Caco-2 (cell line): ENCODE measurements around the gene HYAL4. TPM values are rescaled to one million over a fixed set of nuclear protein-coding genes. Genes with fewer than 3 reads are reported as not detected.
A peak's percentile ranks its signal among the peaks of the same experiment; 100 is the strongest.

Experiments used
- BruUV-seq: library from RNA; stranded (reverse); fragments of 400-500 nt; replicated peaks from 2 replicates; lab custom pipeline; 2021; lab: Mats Ljungman, UMichigan
- CTCF ChIA-PET: fragments of 300-600 bp; sonication (Branson Sonifier 250); formaldehyde crosslinking; loops from one replicate; lab custom pipeline; 2022; ENCODE audit warnings: antibody characterized with exemption; lab: Charles Lee
- POLR2A ChIA-PET: fragments of 300-600 bp; sonication (Branson Sonifier 250); formaldehyde crosslinking; loops from one replicate; lab custom pipeline; 2022; ENCODE audit warnings: antibody characterized with exemption; lab: Charles Lee
- DNase-seq, 2 experiments: peaks; one replicate each; pipeline versions ENCODE4 v3.0.0 to v3.0.0-alpha.2; 2020 to 2022
- H3K27me3 ChIP-seq: replicated peaks from 2 replicates; pipeline ENCODE4 v1.6.0; 2011; ENCODE audit warnings: low read length; ENCODE audit not compliant: control insufficient read depth, insufficient read depth
- H3K36me3 ChIP-seq: 2 replicates; pipeline ENCODE4 v1.5.1; 2011; ENCODE audit warnings: low read length; ENCODE audit not compliant: control insufficient read depth, insufficient read depth
- H3K4me1 ChIP-seq: fragments of 250-450 bp; sonication (Bioruptor Pico); 2 replicates; pipeline ENCODE4 v1.5.1; 2020; ENCODE audit warnings: mild to moderate bottlenecking
- H3K4me3 ChIP-seq: 2 replicates; pipeline ENCODE4 v1.5.1; 2011; ENCODE audit warnings: low read depth, mild to moderate bottlenecking, control low read depth, low read length
- H3K9me3 ChIP-seq: fragments of 250-450 bp; sonication (Bioruptor Pico); 2 replicates; pipeline ENCODE4 v1.5.1; 2020; ENCODE audit warnings: mild to moderate bottlenecking, moderate library complexity
- H3K27ac Mint-ChIP-seq: one replicate; pipeline ENCODE4 v1.8.0; 2022; ENCODE audit warnings: mixed read lengths; ENCODE audit not compliant: unreplicated experiment
- H3K27me3 Mint-ChIP-seq: one replicate; pipeline ENCODE4 v1.8.0; 2022; ENCODE audit warnings: mixed read lengths; ENCODE audit not compliant: insufficient read depth, unreplicated experiment
- H3K36me3 Mint-ChIP-seq: one replicate; pipeline ENCODE4 v1.8.0; 2022; ENCODE audit warnings: mild to moderate bottlenecking, mixed read lengths; ENCODE audit not compliant: insufficient read depth, unreplicated experiment
- H3K4me1 Mint-ChIP-seq: one replicate; pipeline ENCODE4 v1.8.0; 2022; ENCODE audit warnings: low read depth, mixed read lengths; ENCODE audit not compliant: unreplicated experiment
- H3K4me3 Mint-ChIP-seq: one replicate; pipeline ENCODE4 v1.8.0; 2022; ENCODE audit warnings: mild to moderate bottlenecking, moderate library complexity, mixed read lengths; ENCODE audit not compliant: unreplicated experiment
- H3K9me3 Mint-ChIP-seq: one replicate; pipeline ENCODE4 v1.8.0; 2022; ENCODE audit warnings: mixed read lengths; ENCODE audit not compliant: unreplicated experiment
- intact Hi-C: fragments of 100-400 bp; cut with micrococcal nuclease; formaldehyde crosslinking; loops from one replicate; pipeline ENCODE4 v1.10.0; 2022; ENCODE audit not compliant: unreplicated experiment
- total RNA-seq: library from RNA; stranded (reverse); gene quantifications from 2 replicates; pipeline ENCODE4 v1.2.3, GENCODE V29; 2022
- TF ChIP-seq, protein P1 (sequence below), 2 experiments: fragments of 200-600 bp in 1 of 2; IDR thresholded peaks; 1 replicate in 1 of 2; 2 replicates in 1 of 2; pipeline versions ENCODE4 v1.5.1 to v1.8.0; 2011 to 2022; ENCODE audit warnings: antibody characterized with exemption in 1 of 2, control low read depth in 1 of 2, inconsistent platforms in 1 of 2, low read depth in 1 of 2, low read length in 1 of 2, mild to moderate bottlenecking in 1 of 2, moderate library complexity in 1 of 2; ENCODE audit not compliant: insufficient read depth in 1 of 2, severe bottlenecking in 1 of 2, unreplicated experiment in 1 of 2

HYAL4 gene
- total RNA-seq, 1 experiment from 2014 or later = 0.68 TPM

DNA sequence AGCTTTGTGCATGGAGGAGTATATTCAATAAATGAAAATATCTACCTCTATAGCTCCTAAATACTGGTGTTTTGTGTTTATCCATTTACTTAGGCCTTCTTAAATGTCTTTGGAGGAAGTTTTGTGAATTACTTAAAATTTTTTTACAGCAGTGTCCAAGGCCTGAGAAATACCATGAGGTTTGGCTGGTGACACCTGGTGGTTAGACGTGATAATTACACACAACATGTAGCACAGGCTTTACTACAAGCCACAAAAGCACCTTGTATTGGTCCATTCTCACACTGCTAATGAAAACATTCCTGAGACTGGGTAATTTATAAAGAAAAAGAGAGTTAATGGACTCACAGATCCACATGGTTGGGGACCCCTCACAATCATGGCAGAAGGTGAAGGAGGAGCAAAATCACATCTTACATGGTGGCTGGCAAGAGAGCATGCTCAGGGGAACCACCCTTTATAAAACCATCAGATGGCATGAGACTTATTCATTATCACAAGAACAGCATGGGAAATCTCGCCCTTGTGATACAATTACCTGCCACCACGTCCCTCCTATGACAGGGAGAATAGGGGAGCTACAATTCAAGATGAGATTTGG, 20.6 kb downstream of the HYAL4 start:
- intact Hi-C loops = loop anchor here (1.0 kb wide), 5 partner anchors 67 to 284 kb away; no protein-coding TSS in a partner anchor
- no peaks in the 10 kb centered on the region for H3K9me3 Mint-ChIP-seq
- DNase-seq = peak; percentile 57 to 72
- Histone ChIP-seq H3K4me3 (no peak overlapping the region), H3K9me3 (no peaks in the 10 kb centered on the region), H3K36me3 (no peaks in the 10 kb centered on the region), H3K4me1 (0 out of 2 replicates have a peak, but pooled peaks cover 3% of the 10 kb centered on the region), H3K27me3 (no peaks in the 10 kb centered on the region)
- H3K36me3 Mint-ChIP-seq = no peaks in the 10 kb centered on the region
- TF ChIP-seq, protein P1, sequence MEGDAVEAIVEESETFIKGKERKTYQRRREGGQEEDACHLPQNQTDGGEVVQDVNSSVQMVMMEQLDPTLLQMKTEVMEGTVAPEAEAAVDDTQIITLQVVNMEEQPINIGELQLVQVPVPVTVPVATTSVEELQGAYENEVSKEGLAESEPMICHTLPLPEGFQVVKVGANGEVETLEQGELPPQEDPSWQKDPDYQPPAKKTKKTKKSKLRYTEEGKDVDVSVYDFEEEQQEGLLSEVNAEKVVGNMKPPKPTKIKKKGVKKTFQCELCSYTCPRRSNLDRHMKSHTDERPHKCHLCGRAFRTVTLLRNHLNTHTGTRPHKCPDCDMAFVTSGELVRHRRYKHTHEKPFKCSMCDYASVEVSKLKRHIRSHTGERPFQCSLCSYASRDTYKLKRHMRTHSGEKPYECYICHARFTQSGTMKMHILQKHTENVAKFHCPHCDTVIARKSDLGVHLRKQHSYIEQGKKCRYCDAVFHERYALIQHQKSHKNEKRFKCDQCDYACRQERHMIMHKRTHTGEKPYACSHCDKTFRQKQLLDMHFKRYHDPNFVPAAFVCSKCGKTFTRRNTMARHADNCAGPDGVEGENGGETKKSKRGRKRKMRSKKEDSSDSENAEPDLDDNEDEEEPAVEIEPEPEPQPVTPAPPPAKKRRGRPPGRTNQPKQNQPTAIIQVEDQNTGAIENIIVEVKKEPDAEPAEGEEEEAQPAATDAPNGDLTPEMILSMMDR (IDR thresholded peaks at IDR 0.05; ENCODE audit: insufficient read depth in 1 of 2, low read depth in 1 of 2, low read length in 1 of 2, severe bottlenecking in 1 of 2, unreplicated experiment in 1 of 2) = peak; percentile 53 to 74
- BruUV-seq = no TSS peak
- H3K4me3 Mint-ChIP-seq = no peak overlapping the region
- CTCF ChIA-PET = interaction anchor here (1.4 to 2.1 kb wide), 3 partner anchors 68 to 183 kb away, joined by 3 to 7 read pairs (median 5); no protein-coding TSS in a partner anchor
- no peaks in the 10 kb centered on the region for H3K27me3 Mint-ChIP-seq
- peaks cover 8% of the 10 kb centered on the region for H3K4me1 Mint-ChIP-seq
- POLR2A ChIA-PET = no interaction called here
- H3K27ac Mint-ChIP-seq = no peak overlapping the region

DNA sequence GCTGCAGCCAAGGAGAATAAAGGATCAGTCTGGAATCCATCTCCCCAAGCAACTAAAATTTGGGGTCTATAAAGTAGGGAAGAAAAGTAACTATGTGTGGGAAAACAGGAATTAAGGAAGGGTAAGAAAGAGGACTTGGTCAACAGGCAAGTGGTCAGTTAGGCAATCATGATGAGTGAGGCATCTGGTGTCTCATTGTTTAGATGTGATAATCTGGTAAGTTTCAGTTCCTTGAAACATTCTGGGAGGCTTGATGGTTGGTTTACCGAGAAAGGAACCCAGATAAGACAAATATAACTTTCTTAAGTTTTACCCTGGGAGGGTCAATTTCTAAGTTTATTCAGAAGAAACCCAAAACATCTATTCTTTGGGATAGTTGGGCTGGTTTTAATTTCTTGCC, 22.3 kb downstream of the HYAL4 start:
- Mint-ChIP-seq H3K36me3 (no peaks in the 10 kb centered on the region), H3K4me1 (peaks cover 8% of the 10 kb centered on the region), H3K27ac (no peak overlapping the region), H3K9me3 (no peaks in the 10 kb centered on the region), H3K4me3 (no peak overlapping the region), H3K27me3 (no peaks in the 10 kb centered on the region)
- H3K27me3 ChIP-seq = no peaks in the 10 kb centered on the region
- intact Hi-C loops = no loop called here
- BruUV-seq = no TSS peak
- H3K4me1 ChIP-seq = 0 out of 2 replicates have a peak, but pooled peaks cover 3% of the 10 kb centered on the region
- TF ChIP-seq, protein P1 (IDR thresholded peaks at IDR 0.05; ENCODE audit: insufficient read depth in 1 of 2, low read depth in 1 of 2, low read length in 1 of 2, severe bottlenecking in 1 of 2, unreplicated experiment in 1 of 2) = no peak
- no peaks in the 10 kb centered on the region for H3K9me3 ChIP-seq
- H3K4me3 ChIP-seq = no peak overlapping the region
- no peak for DNase-seq
- H3K36me3 ChIP-seq = no peaks in the 10 kb centered on the region
- POLR2A ChIA-PET = no interaction called here
- CTCF ChIA-PET = no interaction called here

DNA sequence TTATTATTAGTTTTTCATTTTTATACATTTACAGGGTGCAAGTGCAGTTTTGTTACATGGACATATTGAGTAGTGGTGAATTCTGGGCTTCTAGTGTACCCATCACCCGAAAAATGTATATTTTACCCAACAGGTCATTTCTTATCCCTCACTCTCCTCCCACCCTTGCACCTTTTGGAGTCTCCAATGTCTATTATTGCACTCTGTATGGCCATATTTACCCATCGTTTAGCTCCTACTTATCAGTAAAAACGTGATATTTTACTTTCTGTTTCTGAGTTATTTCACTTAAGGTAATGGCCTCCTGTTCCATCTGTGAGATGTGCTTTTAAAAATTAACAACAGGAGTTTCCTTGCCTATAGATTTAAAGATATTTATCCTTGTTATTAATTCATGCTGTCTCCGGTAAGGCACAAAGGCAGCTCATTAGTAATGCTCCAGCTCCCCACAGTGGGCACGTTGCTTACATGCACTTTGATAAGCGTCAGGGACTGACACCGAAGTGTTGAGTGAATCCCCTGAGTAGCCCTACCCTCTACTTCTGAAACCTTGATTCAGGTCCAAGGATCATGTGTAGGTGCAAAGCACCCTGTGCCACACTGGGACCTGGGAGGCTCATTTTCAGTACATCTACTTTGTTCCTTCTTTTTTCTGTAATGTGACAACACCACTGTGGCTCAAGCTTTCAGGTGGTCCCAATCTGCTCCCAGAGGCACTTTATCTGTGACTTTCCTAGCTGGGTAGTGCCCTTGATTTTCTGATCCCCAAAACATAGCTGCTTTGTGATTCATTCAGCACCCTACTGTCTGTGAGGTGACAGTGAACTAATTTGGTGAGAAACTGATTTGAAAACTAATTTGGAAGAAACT, 27.3 kb downstream of the HYAL4 start:
- H3K9me3 ChIP-seq = no peaks in the 10 kb centered on the region
- H3K27ac Mint-ChIP-seq = no peak overlapping the region
- intact Hi-C loops = loop anchor here (1.0 to 5.0 kb wide), 8 partner anchors 45 to 663 kb away; no protein-coding TSS in a partner anchor
- peak; percentile 68 to 70 for DNase-seq
- BruUV-seq = no TSS peak
- no peaks in the 10 kb centered on the region for H3K4me1 Mint-ChIP-seq
- H3K4me1 ChIP-seq = no peaks in the 10 kb centered on the region
- H3K27me3 ChIP-seq = no peaks in the 10 kb centered on the region
- peaks cover 2% of the 10 kb centered on the region for H3K27me3 Mint-ChIP-seq
- no peaks in the 10 kb centered on the region for H3K36me3 ChIP-seq
- CTCF ChIA-PET = interaction anchor here (0.5 to 2.1 kb wide), 14 partner anchors 9 to 502 kb away, joined by 3 to 13 read pairs (median 5); partner anchors contain the start of gene WASL
- no peak overlapping the region for H3K4me3 ChIP-seq
- no peaks in the 10 kb centered on the region for H3K36me3 Mint-ChIP-seq
- TF ChIP-seq, protein P1 (IDR thresholded peaks at IDR 0.05; ENCODE audit: insufficient read depth in 1 of 2, low read depth in 1 of 2, low read length in 1 of 2, severe bottlenecking in 1 of 2, unreplicated experiment in 1 of 2) = peak; percentile 77 to 80
- POLR2A ChIA-PET = no interaction called here
- H3K9me3 Mint-ChIP-seq = no peaks in the 10 kb centered on the region
- H3K4me3 Mint-ChIP-seq = no peak overlapping the region
